Nephron progenitor cell (in vitro differentiated cells): Measurements from ENCODE around the gene PLD3.
"Not testable (repeated sequence)": the region's sequence is repeated elsewhere in the genome, so short reads cannot be mapped to it uniquely, and the experiment has no call there.

ENCODE experiments used
- DNase-seq: peaks from one replicate; pipeline ENCODE4 v3.0.0; 2021
- H3K27ac Mint-ChIP-seq: 2 replicates; pipeline ENCODE4 v1.8.0; 2021; ENCODE audit warnings: mild to moderate bottlenecking, moderate library complexity, mixed read lengths
- H3K27me3 Mint-ChIP-seq: 2 replicates; pipeline ENCODE4 v1.8.0; 2021; ENCODE audit warnings: mild to moderate bottlenecking, low read depth, mixed read lengths; ENCODE audit not compliant: poor library complexity
- H3K36me3 Mint-ChIP-seq: 2 replicates; pipeline ENCODE4 v1.8.0; 2021; ENCODE audit warnings: low read depth, mixed read lengths
- H3K4me1 Mint-ChIP-seq: 2 replicates; pipeline ENCODE4 v1.8.0; 2021; ENCODE audit warnings: mixed read lengths
- H3K4me3 Mint-ChIP-seq: 2 replicates; pipeline ENCODE4 v1.8.0; 2021; ENCODE audit warnings: mild to moderate bottlenecking, moderate library complexity, mixed read lengths
- H3K9me3 Mint-ChIP-seq: 2 replicates; pipeline ENCODE4 v1.8.0; 2021; ENCODE audit warnings: mild to moderate bottlenecking, moderate library complexity, mixed read lengths
- TF ChIP-seq, protein P1 (sequence below): fragments of 200-600 bp; sonication (generic); IDR thresholded peaks from 2 replicates; pipeline ENCODE4 v1.5.0; 2021; ENCODE audit warnings: antibody characterized with exemption

The PLD3 gene

GRCh38 chr19:40322951-40323615, 25.4 kb upstream of the PLD3 start:
- DNase-seq: no peak
- H3K9me3 Mint-ChIP-seq: no peaks in the 10 kb centered on the region
- H3K27ac Mint-ChIP-seq: peak overlapping the region; percentile 72
- no peaks in the 10 kb centered on the region for H3K4me1 Mint-ChIP-seq
- H3K36me3 Mint-ChIP-seq: peaks cover 54% of the 10 kb centered on the region
- H3K4me3 Mint-ChIP-seq: no peak overlapping the region
- no peaks in the 10 kb centered on the region for H3K27me3 Mint-ChIP-seq
- TF ChIP-seq, protein P1, sequence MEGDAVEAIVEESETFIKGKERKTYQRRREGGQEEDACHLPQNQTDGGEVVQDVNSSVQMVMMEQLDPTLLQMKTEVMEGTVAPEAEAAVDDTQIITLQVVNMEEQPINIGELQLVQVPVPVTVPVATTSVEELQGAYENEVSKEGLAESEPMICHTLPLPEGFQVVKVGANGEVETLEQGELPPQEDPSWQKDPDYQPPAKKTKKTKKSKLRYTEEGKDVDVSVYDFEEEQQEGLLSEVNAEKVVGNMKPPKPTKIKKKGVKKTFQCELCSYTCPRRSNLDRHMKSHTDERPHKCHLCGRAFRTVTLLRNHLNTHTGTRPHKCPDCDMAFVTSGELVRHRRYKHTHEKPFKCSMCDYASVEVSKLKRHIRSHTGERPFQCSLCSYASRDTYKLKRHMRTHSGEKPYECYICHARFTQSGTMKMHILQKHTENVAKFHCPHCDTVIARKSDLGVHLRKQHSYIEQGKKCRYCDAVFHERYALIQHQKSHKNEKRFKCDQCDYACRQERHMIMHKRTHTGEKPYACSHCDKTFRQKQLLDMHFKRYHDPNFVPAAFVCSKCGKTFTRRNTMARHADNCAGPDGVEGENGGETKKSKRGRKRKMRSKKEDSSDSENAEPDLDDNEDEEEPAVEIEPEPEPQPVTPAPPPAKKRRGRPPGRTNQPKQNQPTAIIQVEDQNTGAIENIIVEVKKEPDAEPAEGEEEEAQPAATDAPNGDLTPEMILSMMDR: no peak

DNA sequence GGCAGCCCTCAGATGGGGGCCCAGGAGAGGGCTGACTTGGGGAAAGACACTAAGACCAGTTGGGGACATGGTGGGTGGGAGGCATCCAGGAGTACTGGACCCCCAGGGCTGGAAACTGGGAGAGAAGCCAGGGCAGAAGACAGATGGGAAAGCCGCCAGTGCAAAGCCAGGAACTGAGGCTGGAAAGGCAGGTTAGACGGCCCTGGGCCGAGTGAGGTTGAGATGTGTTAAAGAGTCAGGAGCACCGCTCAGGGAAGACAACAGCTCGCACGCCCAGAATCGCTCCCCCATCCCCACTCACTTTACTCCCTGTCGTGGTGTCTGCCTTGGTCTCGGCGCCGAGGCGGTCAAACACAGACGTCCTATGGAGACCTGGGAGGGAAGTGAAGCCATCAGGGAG, 24.8 kb upstream of the PLD3 start:
- no peak for DNase-seq
- Mint-ChIP-seq H3K27me3 (no peaks in the 10 kb centered on the region), H3K27ac (peak overlapping the region; percentile 72), H3K36me3 (peaks cover 55% of the 10 kb centered on the region), H3K4me3 (no peak overlapping the region), H3K9me3 (no peaks in the 10 kb centered on the region), H3K4me1 (no peaks in the 10 kb centered on the region)
- TF ChIP-seq, protein P1: no peak

DNA sequence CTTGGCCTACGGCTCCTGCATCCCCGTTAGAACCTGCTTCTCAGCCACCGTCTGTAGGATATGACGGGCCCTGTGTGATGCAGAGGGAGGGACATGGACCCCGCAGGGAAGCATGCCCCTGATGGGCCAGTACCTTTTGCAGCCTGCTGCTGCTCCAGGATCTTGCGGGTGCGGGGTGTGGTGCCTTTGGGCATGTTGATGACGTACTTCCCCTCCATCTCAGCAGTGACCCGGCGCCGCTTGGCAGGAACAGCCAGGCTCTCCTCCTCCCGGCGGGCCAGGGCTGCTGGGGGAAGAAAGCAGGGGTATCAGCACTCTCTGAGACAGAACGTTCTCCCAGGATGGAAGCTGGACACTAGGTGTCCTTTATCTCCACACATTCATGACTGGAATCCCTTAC, 22.3 kb upstream of the PLD3 start:
- Mint-ChIP-seq H3K27ac (no peak overlapping the region), H3K4me1 (no peaks in the 10 kb centered on the region), H3K36me3 (peaks cover 54% of the 10 kb centered on the region), H3K9me3 (no peaks in the 10 kb centered on the region), H3K27me3 (no peaks in the 10 kb centered on the region), H3K4me3 (no peak overlapping the region)
- no peak for DNase-seq
- TF ChIP-seq, protein P1: no peak

GRCh38 chr19:40331052-40331451, 17.4 kb upstream of the PLD3 start:
- Mint-ChIP-seq H3K4me3 (no peak overlapping the region), H3K9me3 (no peaks in the 10 kb centered on the region)

DNA sequence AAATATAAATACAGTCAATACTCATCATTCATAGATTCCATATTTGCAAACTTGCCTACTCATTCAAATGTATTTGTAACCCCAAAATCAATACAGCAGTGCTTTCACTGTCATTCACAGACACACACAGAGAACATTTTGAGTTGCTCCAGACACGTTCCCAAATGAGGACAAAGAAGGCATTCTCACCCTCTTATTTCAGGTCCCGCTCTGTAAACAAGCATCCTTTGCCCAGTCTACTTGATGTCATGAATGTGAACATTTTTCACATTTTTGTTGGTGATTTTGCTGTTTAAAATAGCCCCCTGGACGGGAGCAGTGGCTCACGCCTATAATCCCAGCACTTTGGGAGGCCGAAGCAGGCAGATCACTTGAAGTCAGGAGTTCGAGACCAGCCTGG, 15.8 kb upstream of the PLD3 start:
- Mint-ChIP-seq H3K36me3 (peaks cover 41% of the 10 kb centered on the region), H3K27me3 (no peaks in the 10 kb centered on the region), H3K27ac (no peak overlapping the region), H3K4me3 (no peak overlapping the region), H3K9me3 (no peaks in the 10 kb centered on the region), H3K4me1 (no peaks in the 10 kb centered on the region)
- no peak for DNase-seq
- TF ChIP-seq, protein P1: no peak

More at GRCh38 chr19:40331052-40331451, 17.4 kb upstream of the PLD3 start:
- Mint-ChIP-seq H3K27ac (no peak overlapping the region), H3K4me1 (no peaks in the 10 kb centered on the region), H3K36me3 (peaks cover 44% of the 10 kb centered on the region), H3K27me3 (no peaks in the 10 kb centered on the region)
- TF ChIP-seq, protein P1: no peak
- no peak for DNase-seq

- DNase-seq, H3K27ac Mint-ChIP-seq, H3K9me3 Mint-ChIP-seq, H3K27me3 Mint-ChIP-seq, H3K4me3 Mint-ChIP-seq, H3K4me1 Mint-ChIP-seq: not testable (repeated sequence)
- peaks cover 37% of the 10 kb centered on the region for H3K36me3 Mint-ChIP-seq
Observed at GRCh38 chr19:40333083-40333482, 15.4 kb upstream of the PLD3 start.
